Measurements from ENCODE around the gene MX2. TPM values are rescaled to one million over a fixed set of nuclear protein-coding genes. Genes with fewer than 3 reads are reported as not detected.
A peak's percentile ranks its signal among the peaks of the same experiment; 100 is the strongest.

The MX2 gene
- total RNA-seq, 2 donors from 2014 or later: 1.7 to 4.9 TPM

DNA sequence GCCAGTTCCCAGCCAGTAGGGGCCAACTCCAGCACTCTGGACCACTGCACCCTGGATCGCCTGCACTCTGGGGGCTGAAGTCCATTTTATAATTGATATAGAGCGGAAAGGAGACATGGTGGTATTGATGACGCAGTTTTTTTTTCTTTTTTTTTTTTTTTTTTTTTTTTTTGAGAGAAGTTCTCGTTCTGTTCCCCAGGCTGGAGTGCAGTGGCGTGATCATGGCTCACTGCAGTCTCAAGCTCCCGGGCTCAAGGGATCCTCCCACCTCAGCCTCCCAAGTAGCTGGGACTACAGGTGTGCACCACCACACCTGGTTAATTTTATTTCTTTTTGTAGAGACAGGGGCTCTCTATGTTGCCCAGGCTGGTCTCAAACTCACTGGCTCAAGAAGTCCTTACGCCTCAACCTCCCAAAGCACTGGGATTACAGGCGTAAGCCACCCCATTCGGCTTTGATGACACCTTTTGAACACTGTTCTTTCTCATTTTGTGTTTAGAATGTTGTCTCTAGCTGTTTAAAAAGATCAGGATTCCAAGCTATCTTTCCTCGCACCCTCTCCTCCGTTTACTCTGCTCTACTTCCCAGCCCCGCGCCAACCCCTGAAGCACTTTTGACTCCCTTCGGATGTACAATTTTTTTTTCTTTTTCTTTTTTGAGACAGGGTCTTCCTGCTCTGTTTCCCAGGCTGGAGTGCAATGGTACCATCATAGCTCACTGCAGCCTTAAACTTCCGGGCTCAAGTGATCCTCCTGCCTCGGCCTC, 960 bp downstream of the MX2 start:
- H3K27ac ChIP-seq: no peak overlapping the region
- intact Hi-C loops (cut with DNase I): no loop called here

DNA sequence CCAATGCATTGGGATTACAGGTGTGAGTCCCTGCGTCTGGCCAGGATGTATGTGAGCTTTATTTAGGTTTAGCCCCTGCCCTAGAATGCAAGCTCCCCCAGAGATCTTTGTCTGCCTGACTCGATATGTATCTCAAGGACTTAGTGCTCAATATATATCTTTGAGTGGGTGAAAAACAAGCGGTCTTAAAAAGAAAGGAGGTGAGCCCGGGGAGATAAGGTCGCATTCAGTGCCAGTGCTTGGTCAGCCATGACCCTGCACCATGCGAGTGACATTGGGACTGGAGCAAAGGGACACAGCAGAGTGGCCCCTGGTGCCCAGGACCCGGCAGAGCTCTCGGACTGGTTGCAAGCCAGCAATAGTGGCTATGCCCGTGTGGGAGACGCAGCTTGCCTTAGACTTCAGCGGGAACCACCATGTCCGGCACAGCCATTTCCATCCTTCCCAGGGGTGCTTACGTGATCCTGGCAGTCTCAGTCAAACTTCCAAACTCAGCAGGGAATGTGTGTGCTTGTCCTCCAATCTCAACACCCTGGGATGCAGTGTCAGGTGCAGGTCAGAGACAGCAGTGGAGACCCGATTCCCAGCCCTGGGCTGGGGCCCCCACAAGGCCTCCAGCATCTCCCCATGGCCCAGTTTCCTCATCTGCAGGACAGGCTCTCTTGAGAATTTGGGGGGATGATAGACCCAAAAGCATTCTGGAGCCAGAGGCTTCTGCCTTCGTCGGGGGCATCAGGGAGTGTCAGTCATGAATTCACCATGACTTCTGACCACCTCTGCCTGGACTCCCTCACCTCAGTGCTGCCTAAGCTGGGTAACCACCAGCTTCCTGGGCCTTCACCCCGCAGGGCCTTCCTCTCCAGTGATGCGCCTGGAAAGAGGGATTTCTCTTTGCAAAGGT, 1.8 kb downstream of the MX2 start:
- DNase-seq (ENCODE audit: low spot score): no peak
- Histone ChIP-seq H3K27me3 (replicated peaks; ENCODE audit: insufficient read depth) (no peaks in the 10 kb centered on the region), H3K36me3 (no peaks in the 10 kb centered on the region), H3K27ac (no peak overlapping the region), H3K4me1 (replicated peaks) (no peaks in the 10 kb centered on the region), H3K9me3 (no peaks in the 10 kb centered on the region), H3K4me3 (no peak overlapping the region)
- TF ChIP-seq POLR2AphosphoS5 (IDR thresholded peaks at IDR 0.05): no peak
- TF ChIP-seq POLR2A (IDR thresholded peaks at IDR 0.05): no peak
- TF ChIP-seq, protein P1, sequence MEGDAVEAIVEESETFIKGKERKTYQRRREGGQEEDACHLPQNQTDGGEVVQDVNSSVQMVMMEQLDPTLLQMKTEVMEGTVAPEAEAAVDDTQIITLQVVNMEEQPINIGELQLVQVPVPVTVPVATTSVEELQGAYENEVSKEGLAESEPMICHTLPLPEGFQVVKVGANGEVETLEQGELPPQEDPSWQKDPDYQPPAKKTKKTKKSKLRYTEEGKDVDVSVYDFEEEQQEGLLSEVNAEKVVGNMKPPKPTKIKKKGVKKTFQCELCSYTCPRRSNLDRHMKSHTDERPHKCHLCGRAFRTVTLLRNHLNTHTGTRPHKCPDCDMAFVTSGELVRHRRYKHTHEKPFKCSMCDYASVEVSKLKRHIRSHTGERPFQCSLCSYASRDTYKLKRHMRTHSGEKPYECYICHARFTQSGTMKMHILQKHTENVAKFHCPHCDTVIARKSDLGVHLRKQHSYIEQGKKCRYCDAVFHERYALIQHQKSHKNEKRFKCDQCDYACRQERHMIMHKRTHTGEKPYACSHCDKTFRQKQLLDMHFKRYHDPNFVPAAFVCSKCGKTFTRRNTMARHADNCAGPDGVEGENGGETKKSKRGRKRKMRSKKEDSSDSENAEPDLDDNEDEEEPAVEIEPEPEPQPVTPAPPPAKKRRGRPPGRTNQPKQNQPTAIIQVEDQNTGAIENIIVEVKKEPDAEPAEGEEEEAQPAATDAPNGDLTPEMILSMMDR (IDR thresholded peaks at IDR 0.05): no peak
- intact Hi-C loops (cut with DNase I): no loop called here
- WGBS: 96% methylated on average over 18 of the region's 18 CpGs

More for the DNA sequence above, 960 bp downstream of the MX2 start:
- no peaks in the 10 kb centered on the region for H3K27me3 ChIP-seq (replicated peaks; ENCODE audit: insufficient read depth)
- TF ChIP-seq, protein P1 (IDR thresholded peaks at IDR 0.05): no peak
- no peak overlapping the region for H3K4me3 ChIP-seq
- no peaks in the 10 kb centered on the region for H3K9me3 ChIP-seq
- no peaks in the 10 kb centered on the region for H3K4me1 ChIP-seq (replicated peaks)
- DNase-seq (ENCODE audit: low spot score): no peak
- H3K36me3 ChIP-seq: no peaks in the 10 kb centered on the region
- WGBS: 92% methylated on average over 16 of the region's 16 CpGs

DNA sequence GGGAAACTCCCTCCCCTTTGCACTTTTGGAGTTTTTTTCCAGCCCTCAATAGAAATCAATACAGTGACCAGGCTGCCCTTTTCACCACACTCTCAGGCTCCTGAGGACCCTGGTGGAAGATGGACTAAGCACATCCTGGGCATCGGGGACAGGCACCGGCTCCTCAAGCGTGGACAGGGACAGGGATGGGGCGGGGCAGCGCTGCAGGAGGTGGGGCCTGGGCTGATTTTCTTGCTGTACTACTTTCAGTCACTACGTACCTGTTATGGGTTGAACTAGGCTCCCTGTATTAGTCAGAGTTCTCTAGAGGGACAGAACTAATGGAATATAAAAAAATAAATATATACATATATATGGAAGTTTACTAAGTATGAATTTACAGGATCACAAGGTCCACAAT, 2.5 kb downstream of the MX2 start:
- WGBS: 69% methylated on average over 6 of the region's 6 CpGs
- H3K4me1 ChIP-seq (replicated peaks): no peaks in the 10 kb centered on the region
- TF ChIP-seq POLR2A (IDR thresholded peaks at IDR 0.05) (no peak), POLR2AphosphoS5 (IDR thresholded peaks at IDR 0.05) (peak; percentile 30)
- DNase-seq (ENCODE audit: low spot score): no peak
- intact Hi-C loops (cut with DNase I): no loop called here
- no peak overlapping the region for H3K4me3 ChIP-seq
- H3K9me3 ChIP-seq: no peaks in the 10 kb centered on the region
- no peak overlapping the region for H3K27ac ChIP-seq
- no peaks in the 10 kb centered on the region for H3K36me3 ChIP-seq
- no peaks in the 10 kb centered on the region for H3K27me3 ChIP-seq (replicated peaks; ENCODE audit: insufficient read depth)

DNA sequence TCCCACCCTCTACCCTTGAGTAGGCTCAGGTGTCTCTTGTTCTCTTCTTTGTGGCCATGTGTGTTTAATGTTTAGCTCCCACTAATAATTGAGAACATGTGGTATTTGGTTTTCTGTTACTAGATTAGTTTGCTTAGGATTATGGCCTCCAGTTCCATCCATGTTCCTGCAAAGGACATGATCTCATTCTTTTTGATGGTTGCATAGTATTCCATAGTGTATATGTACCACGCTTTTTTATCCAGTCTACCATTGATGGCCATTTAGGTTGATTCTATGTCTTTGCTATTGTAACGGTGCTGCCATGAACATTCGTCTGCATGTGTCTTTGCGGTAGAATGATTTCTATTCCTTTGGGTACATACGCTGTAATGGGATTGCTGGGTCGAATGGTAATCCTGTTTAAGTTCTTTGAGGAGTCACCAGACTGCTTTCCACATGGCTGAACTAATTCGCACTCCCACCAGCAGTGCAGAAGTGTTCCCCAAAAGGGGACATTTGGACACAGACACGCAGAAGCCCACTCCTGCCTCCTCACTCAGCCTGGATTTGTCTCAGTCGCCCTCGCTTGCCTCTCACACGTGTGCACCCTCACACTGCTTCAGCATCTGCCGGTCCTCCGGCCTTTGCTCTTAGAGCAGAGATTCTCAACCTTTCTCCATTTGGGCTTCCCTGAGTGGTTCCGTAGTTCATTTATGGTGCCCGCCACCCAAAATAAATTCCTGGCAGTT, 3.7 kb downstream of the MX2 start:
- WGBS: 96% methylated on average over 15 of the region's 15 CpGs
- TF ChIP-seq POLR2A (IDR thresholded peaks at IDR 0.05): no peak
- TF ChIP-seq, protein P1 (IDR thresholded peaks at IDR 0.05): no peak
- no peak for TF ChIP-seq POLR2AphosphoS5 (IDR thresholded peaks at IDR 0.05)

More for the DNA sequence above, 3.7 kb downstream of the MX2 start:
- no peak overlapping the region for H3K4me3 ChIP-seq
- H3K4me1 ChIP-seq (replicated peaks): no peaks in the 10 kb centered on the region
- H3K36me3 ChIP-seq: no peaks in the 10 kb centered on the region
- no peak for DNase-seq (ENCODE audit: low spot score)
- H3K27me3 ChIP-seq (replicated peaks; ENCODE audit: insufficient read depth): no peaks in the 10 kb centered on the region
- intact Hi-C loops (cut with DNase I): no loop called here
- H3K27ac ChIP-seq: no peak overlapping the region
- no peaks in the 10 kb centered on the region for H3K9me3 ChIP-seq
